Thyroid gland (tissue), 4 donors: Measurements from ENCODE around the gene MROH7.

Source experiments
- CTCF ChIP-seq, 6 experiments: fragments of 200-600 bp in 3 of 6; fragments of 450-650 bp in 3 of 6; sonication (generic) in 3 of 6; IDR thresholded peaks; one replicate each; pipeline ENCODE4 v1.5.1; 2016 to 2019; ENCODE audit warnings: antibody characterized with exemption in 6 of 6, mild to moderate bottlenecking in 2 of 6, inconsistent platforms in 1 of 6, moderate library complexity in 1 of 6
- POLR2A ChIP-seq, 2 donors: fragments of 450-650 bp; IDR thresholded peaks; one replicate each; pipeline ENCODE4 v1.6.1; 2017; ENCODE audit warnings: antibody characterized with exemption in 2 of 2, mild to moderate bottlenecking in 2 of 2, moderate library complexity in 1 of 2

DNA sequence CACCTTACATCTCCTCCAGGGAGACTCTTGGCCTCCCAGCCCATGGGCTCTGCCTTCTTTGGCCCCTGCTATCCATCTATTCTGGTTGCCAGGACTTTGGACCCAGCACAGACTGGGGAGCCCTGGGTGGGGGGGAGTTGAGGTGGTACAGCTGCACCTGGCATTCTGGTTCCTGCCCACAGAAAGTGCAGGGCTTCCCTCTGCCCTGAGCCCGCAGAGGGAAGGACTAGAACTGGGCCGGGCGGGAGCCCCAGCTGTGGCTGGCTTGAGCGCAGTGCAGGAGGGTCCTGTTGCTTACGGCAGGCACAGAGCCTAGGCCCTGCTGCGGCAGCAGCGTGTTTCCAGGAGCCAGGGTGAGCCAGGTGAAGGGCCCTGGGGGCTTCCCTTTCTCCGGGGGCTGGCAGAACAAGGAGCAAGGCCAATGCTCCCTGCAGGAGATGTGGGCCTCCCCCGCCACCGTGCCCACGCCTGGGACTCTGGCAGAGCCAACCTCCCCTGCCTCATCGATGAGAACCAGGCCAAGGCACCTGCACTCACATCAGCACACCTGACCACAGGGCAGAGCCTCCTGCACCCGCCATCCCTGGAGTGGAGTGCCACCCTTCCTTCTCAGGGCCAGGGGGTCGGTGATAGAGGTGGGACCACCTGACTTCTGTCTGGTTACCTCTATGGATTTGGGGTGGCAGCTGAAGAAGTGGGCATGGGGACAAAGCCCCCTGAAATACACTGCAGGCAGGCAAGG is 106.7 kb downstream of the MROH7 start:
- TF ChIP-seq CTCF (IDR thresholded peaks at IDR 0.05) (no peak), POLR2A (IDR thresholded peaks at IDR 0.05) (no peak)
